Esophagus muscularis mucosa (tissue), 4 donors: ENCODE data around the gene PIGC.

Source experiments
- CTCF ChIP-seq, 3 experiments: fragments of 200-600 bp in 2 of 3; fragments of 450-650 bp in 1 of 3; sonication (generic) in 2 of 3; IDR thresholded peaks; one replicate each; pipeline ENCODE4 v1.5.1; 2017 to 2019; ENCODE audit warnings: antibody characterized with exemption in 3 of 3, mild to moderate bottlenecking in 2 of 3, moderate library complexity in 1 of 3
- EP300 ChIP-seq: sonication (generic); formaldehyde crosslinking; IDR thresholded peaks from one replicate; pipeline ENCODE4 v1.6.1; 2017; ENCODE audit warnings: antibody characterized with exemption
- POLR2A ChIP-seq: fragments of 450-650 bp; IDR thresholded peaks from one replicate; pipeline ENCODE4 v1.6.1; 2017; ENCODE audit warnings: antibody characterized with exemption, moderate library complexity, mild to moderate bottlenecking, low read depth
- POLR2AphosphoS5 ChIP-seq, 2 donors: sonication (generic); formaldehyde crosslinking; IDR thresholded peaks; one replicate each; pipeline ENCODE4 v1.6.1; 2017; ENCODE audit warnings: antibody characterized with exemption in 2 of 2

- TF ChIP-seq CTCF (IDR thresholded peaks at IDR 0.05) (no peak), EP300 (no peak), POLR2AphosphoS5 (IDR thresholded peaks at IDR 0.05) (no peak), POLR2A (no peak)
Measured at GRCh38 chr1:172477216-172477615, 33.3 kb upstream of the PIGC start.
